Stomach smooth muscle (tissue), 2 donors: ENCODE results near the gene COQ9.
A peak's percentile ranks its signal among the peaks of the same experiment; 100 is the strongest.

Source experiments
- H3K27ac ChIP-seq: one replicate; pipeline ENCODE4 v1.7.0; 2013; ENCODE audit warnings: mild to moderate bottlenecking, low read length, inconsistent platforms
- H3K27me3 ChIP-seq, 2 donors: one replicate each; pipeline ENCODE4 v1.7.0; 2013; ENCODE audit warnings: low read length in 2 of 2; ENCODE audit not compliant: insufficient read depth in 2 of 2, control insufficient read depth in 1 of 2
- H3K36me3 ChIP-seq, 2 donors: one replicate each; pipeline ENCODE4 v1.7.0; 2013; ENCODE audit warnings: low read length in 2 of 2; ENCODE audit not compliant: control insufficient read depth in 2 of 2, insufficient read depth in 2 of 2
- H3K4me1 ChIP-seq: one replicate; pipeline ENCODE4 v1.7.0; 2013; ENCODE audit warnings: low read length; ENCODE audit not compliant: control insufficient read depth, insufficient read depth
- H3K4me3 ChIP-seq, 2 donors: one replicate each; pipeline ENCODE4 v1.7.0; 2013; ENCODE audit warnings: low read length in 2 of 2
- H3K9ac ChIP-seq, 2 donors: one replicate each; pipeline ENCODE4 v1.7.0; 2013; ENCODE audit warnings: low read length in 2 of 2, mild to moderate bottlenecking in 1 of 2
- H3K9me3 ChIP-seq, 2 donors: one replicate each; pipeline ENCODE4 v1.7.0; 2013; ENCODE audit warnings: low read length in 2 of 2; ENCODE audit not compliant: control insufficient read depth in 2 of 2
- donor health status: healthy.
- donor health status: Pancreatic carcinoma.

COQ9 gene

DNA sequence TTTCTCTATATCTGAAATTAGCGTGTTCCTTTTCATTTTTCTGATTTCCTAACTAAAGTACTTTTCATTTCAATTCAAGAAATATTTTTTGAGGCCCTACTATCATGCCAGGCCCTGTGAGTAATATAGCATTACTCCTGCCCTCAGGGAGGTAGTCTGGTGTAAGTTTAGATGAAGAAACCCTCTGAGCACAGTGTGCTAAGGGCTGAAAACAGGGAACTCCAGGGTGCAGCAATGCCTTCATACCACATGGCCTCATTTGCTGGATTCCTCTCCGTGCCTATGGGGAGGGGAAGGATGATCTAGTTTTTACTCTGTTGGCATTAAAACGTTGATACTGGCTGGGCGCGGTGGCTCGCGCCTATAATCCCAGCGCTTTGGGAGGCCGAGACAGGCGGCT lies 4.7 kb downstream of the COQ9 start:
- Histone ChIP-seq H3K27ac (no peak overlapping the region), H3K4me1 (peaks cover 3% of the 10 kb centered on the region), H3K9ac (no peak overlapping the region), H3K9me3 (no peaks in the 10 kb centered on the region), H3K4me3 (no peak overlapping the region), H3K27me3 (no peaks in the 10 kb centered on the region), H3K36me3 (peaks cover 46 to 55% of the 10 kb centered on the region in 2 donors)

DNA sequence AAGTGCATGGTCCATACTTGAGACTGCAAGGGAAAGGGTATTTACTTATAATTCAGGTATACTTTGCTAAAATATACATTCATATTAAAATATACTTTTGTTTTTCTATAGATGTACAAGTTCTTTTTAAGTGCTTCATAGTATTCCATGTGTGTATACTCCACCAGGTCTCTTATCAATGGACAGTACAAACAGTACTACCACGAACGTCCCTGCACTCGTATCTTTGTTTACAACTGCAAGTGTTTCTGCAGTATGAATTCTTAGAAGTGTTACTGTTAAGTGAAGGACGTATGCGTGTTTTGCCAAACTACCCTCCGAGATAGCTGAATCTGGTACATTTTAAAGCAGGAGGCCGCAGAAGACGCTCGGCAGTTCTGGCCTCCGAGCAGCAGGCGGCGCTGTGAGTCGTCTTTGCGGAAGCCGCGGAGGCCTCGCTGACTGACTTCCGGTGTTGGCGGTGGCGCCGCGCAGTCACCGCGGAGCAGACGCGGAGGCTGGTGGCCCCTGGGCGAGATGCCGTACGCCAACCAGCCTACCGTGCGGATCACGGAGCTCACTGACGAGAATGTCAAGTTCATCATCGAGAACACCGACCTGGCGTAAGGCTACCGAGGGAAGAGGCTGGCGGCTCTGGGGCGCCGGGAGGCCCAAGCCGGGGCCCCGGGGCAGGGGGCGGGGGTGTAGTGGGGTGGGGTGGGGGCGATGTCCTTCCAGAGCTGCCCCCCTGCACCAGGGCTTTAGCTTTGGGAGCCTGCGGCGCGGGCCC lies 15.1 kb downstream of the COQ9 start, which contains the start of gene POLR2C:
Gene POLR2C, plus strand, starts transcription at position 471 of the 769 bp plus-strand sequence. Its CDS starts 46 bp downstream, at position 517.
- no peaks in the 10 kb centered on the region for H3K27me3 ChIP-seq
- H3K9me3 ChIP-seq, result no peaks in the 10 kb centered on the region
- peaks cover 23% of the 10 kb centered on the region for H3K4me1 ChIP-seq
- peaks cover 58 to 62% of the 10 kb centered on the region in 2 donors for H3K36me3 ChIP-seq
- H3K4me3 ChIP-seq, result peak within 1 kb of the TSS; percentile 96 to 97
- peak within 1 kb of the TSS; percentile 85 to 86 for H3K9ac ChIP-seq
- H3K27ac ChIP-seq, result peak within 1 kb of the TSS; percentile 41

DNA sequence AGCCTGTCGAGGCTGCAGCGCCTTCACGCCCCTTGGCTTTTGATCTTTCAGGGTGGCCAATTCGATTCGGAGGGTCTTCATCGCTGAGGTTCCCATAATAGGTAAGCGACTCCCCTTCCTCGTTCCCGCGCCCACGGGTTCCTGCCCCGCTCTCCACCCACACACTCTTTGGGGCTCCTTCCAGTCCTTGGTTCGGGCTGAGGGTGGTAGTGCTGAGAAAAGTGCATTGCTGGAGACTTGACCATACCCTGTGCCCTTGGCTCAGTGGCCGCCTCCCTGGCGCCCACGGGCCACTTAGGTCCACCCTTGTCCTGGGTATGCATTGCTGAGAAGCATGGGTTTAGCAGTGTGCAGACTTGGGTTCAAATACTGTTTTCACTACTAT lies 15.7 kb downstream of the COQ9 start:
- Histone ChIP-seq H3K4me3 (peak overlapping the region; percentile 96 to 97), H3K9ac (peak overlapping the region; percentile 85 to 86), H3K9me3 (no peaks in the 10 kb centered on the region), H3K27ac (peak overlapping the region; percentile 41), H3K4me1 (peaks cover 23% of the 10 kb centered on the region), H3K36me3 (peaks cover 55 to 56% of the 10 kb centered on the region in 2 donors), H3K27me3 (no peaks in the 10 kb centered on the region)

DNA sequence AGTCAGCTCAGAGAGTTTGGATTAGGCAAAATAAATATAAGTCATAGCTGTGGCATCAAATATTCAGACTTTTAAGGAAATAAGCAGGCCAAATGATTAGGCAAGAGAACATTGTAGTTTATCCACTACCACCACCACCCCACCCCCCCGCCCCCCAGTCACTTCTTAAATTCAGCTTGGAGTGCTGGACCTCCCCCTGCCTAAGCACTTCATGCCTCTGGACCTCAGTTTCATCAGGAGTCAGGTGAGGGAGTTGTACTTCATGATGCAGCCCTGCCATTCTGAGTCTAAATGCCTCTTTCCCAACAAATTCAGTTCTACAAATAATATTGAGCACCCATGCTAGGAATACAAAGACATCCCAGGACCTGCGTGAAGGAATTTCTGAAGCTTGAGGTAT lies 17.2 kb downstream of the COQ9 start:
- H3K27ac ChIP-seq, result no peak overlapping the region
- H3K4me3 ChIP-seq, result no peak overlapping the region
- peaks cover 54 to 55% of the 10 kb centered on the region in 2 donors for H3K36me3 ChIP-seq
- peaks cover 23% of the 10 kb centered on the region for H3K4me1 ChIP-seq
- no peaks in the 10 kb centered on the region for H3K27me3 ChIP-seq
- H3K9me3 ChIP-seq, result no peaks in the 10 kb centered on the region
- H3K9ac ChIP-seq, result peak overlapping the region in 1 of 2 donors; percentile 42

DNA sequence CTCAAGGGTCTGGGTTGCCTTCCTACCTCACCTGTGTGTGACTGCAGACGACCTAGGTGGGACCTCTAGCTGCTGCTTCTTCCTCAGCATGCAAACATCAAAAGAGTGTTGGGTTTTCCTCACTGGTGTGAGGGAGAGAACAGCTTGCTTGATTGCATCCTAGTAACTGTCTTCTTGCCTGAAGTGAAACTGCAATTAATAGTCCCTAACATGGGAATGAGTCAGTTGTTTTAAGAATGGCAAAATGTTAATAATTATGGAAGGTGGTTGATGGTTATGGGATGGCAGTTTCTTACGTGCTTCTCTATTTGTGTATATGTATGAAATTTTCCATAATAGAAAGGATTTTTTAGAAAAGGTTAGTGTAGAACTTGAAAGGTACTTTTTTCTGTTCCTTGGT lies 21.1 kb downstream of the COQ9 start:
- H3K27ac ChIP-seq, result no peak overlapping the region
- H3K27me3 ChIP-seq, result no peaks in the 10 kb centered on the region
- peaks cover 20% of the 10 kb centered on the region for H3K4me1 ChIP-seq
- H3K9ac ChIP-seq, result no peak overlapping the region
- H3K36me3 ChIP-seq, result peaks cover 64 to 69% of the 10 kb centered on the region in 2 donors
- H3K4me3 ChIP-seq, result no peak overlapping the region
- no peaks in the 10 kb centered on the region for H3K9me3 ChIP-seq

DNA sequence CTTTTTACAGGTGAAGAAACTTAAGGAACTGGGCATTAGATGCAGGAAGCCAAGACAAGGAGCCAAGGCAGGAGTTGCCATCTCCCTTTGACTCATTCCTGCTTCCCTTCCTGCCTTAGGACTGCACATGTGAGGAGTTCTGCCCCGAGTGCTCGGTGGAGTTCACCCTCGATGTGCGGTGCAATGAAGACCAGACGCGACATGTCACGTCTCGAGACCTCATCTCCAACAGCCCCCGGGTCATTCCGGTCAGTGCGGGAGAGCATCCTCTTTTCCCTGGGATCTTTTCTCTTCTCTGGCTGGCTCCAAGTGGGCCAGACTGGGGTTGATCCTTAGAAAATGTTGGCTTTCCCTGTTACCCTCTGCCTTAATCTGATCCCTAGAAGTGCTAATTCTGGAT lies 21.8 kb downstream of the COQ9 start:
- Histone ChIP-seq H3K9ac (no peak overlapping the region), H3K4me3 (no peak overlapping the region), H3K27me3 (no peaks in the 10 kb centered on the region), H3K4me1 (peaks cover 13% of the 10 kb centered on the region), H3K9me3 (no peaks in the 10 kb centered on the region), H3K36me3 (peaks cover 69% of the 10 kb centered on the region in 2 donors), H3K27ac (no peak overlapping the region)

DNA sequence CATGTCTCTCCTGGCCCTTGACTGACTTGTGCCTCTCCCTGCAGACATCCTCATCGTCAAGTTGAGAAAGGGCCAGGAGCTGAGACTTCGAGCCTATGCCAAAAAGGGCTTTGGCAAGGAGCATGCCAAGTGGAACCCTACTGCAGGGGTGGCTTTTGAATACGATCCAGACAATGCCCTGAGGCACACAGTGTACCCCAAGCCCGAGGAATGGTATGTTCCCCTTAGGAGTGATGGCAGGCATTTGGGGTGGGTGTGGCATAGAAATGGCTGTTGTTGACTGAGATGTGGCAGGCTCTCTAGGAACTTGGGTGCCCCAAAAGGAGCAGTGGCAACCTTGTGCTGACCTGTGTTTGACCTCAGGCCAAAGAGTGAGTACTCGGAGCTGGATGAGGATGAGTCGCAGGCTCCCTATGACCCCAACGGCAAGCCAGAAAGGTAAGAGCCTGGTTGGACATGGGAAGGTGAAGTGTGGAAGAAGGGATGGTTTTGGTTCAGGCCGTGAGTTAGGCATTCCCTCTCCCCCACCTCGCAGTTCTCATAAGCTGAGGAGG lies 22.7 kb downstream of the COQ9 start:
- H3K27ac ChIP-seq, result no peak overlapping the region
- no peaks in the 10 kb centered on the region for H3K9me3 ChIP-seq
- no peak overlapping the region for H3K9ac ChIP-seq
- H3K4me3 ChIP-seq, result no peak overlapping the region
- peaks cover 68% of the 10 kb centered on the region in 2 donors for H3K36me3 ChIP-seq
- peaks cover 5% of the 10 kb centered on the region for H3K4me1 ChIP-seq
- H3K27me3 ChIP-seq, result no peaks in the 10 kb centered on the region

DNA sequence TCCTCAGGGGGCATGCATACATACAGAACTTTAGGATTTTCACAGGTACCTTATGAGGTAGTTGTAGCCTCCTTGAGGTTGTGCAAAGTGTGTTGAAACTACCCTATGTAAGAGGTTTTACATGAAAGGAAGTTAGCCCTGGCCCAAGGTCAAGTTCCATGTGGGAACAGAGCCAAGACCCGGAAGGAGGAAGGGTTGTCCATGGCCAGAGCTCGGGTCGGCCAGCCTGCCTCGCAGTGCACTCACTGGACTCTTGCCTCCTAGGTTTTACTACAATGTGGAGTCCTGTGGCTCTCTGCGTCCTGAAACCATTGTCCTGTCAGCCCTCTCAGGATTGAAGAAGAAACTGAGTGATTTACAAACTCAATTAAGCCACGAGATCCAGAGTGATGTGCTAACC lies 23.4 kb downstream of the COQ9 start:
- no peak overlapping the region for H3K27ac ChIP-seq
- no peaks in the 10 kb centered on the region for H3K9me3 ChIP-seq
- no peak overlapping the region for H3K9ac ChIP-seq
- H3K4me3 ChIP-seq, result no peak overlapping the region
- H3K36me3 ChIP-seq, result peaks cover 62 to 63% of the 10 kb centered on the region in 2 donors
- no peaks in the 10 kb centered on the region for H3K27me3 ChIP-seq
- peaks cover 4% of the 10 kb centered on the region for H3K4me1 ChIP-seq

DNA sequence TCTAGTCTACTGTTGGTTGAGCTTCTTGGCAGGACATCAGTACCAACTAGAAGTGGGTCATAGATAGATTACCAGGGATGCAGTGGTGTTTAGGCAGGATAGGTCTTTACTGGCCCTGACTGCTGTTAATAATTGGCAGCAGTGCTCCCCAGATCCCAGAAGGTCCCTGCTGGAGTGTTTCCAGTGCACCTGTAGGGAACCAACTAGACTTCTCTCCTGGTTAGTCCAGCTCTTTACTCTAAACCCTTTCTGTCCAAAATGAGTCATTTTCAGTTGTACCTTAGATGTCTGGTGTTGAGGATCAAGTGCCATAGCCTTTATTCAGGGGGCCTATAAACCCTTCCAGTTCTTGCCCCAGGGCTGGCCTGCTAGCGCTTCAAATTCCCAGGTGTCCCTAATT lies 23.9 kb downstream of the COQ9 start:
- Histone ChIP-seq H3K9ac (no peak overlapping the region), H3K27ac (no peak overlapping the region), H3K4me3 (no peak overlapping the region), H3K9me3 (no peaks in the 10 kb centered on the region), H3K4me1 (peaks cover 2% of the 10 kb centered on the region), H3K36me3 (peaks cover 57 to 58% of the 10 kb centered on the region in 2 donors), H3K27me3 (no peaks in the 10 kb centered on the region)

DNA sequence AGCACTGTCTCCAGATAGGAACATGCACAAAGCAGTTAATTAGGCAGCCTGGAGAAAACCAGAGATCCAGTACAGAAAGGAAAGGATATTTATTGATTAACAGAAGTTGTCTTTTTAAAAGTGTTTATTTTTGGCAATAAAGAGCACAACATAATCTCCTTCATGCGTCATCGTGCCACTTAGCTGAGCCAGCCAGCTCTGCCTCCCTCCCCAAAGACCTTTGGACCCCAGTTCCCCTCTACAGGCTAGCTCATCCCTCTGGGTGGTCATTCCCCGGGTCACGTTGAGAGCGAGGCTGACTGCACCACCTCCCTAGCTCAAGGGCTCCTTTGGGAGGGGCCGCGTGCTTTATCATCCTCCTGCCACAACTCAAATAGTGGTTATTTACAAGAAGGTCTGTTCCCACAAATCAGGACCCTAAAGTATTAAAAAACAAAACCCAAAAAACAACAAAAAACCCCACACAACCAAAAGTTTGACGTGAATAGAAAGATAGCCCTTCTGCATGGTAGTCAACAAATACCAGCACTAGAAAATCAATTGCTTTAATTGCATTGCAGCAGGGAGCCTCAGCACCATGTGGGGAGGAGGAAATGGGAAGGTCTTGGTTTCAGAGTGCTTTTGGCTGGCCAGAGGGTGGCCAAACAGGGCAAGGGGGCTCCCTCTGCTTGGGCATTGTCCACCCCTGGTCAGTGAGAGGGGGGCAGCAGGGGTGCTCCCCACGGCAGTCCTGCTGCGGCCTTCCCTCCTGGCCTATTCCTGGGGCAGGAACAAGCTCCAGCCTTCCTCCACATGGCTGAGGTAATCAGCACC lies 24.8 kb downstream of the COQ9 start:
- H3K36me3 ChIP-seq, result peaks cover 52 to 53% of the 10 kb centered on the region in 2 donors
- no peaks in the 10 kb centered on the region for H3K27me3 ChIP-seq
- H3K9ac ChIP-seq, result no peak overlapping the region
- peaks cover 10% of the 10 kb centered on the region for H3K4me1 ChIP-seq
- no peak overlapping the region for H3K27ac ChIP-seq
- no peaks in the 10 kb centered on the region for H3K9me3 ChIP-seq
- H3K4me3 ChIP-seq, result no peak overlapping the region
